Neural cell (in vitro differentiated cells): ENCODE results near the gene PRKCA.

Experiments used
- EP300 ChIP-seq: fragments of 450-650 bp; conservative IDR thresholded peaks from 2 replicates; pipeline ENCODE4 v1.6.1; 2014; ENCODE audit warnings: antibody characterized with exemption, mild to moderate bottlenecking, moderate library complexity; ENCODE audit not compliant: poor library complexity, severe bottlenecking
- EZH2 ChIP-seq: fragments of 200-600, 300-800 bp; shearing (Covaris generic), sonication (generic); IDR thresholded peaks from 2 replicates; pipeline ENCODE4 v1.6.1; 2014; ENCODE audit warnings: antibody characterized with exemption, low read length, borderline replicate concordance, mild to moderate bottlenecking; ENCODE audit not compliant: insufficient read depth, poor library complexity, severe bottlenecking
- MXI1 ChIP-seq: fragments of 450-650 bp; conservative IDR thresholded peaks from 2 replicates; pipeline ENCODE4 v1.6.1; 2014; ENCODE audit warnings: antibody characterized with exemption, mild to moderate bottlenecking; ENCODE audit not compliant: poor library complexity, severe bottlenecking
- POLR2AphosphoS5 ChIP-seq: IDR thresholded peaks from 2 replicates; pipeline ENCODE4 v1.6.1; 2012
- RAD21 ChIP-seq: fragments of 450-650 bp; conservative IDR thresholded peaks from 2 replicates; pipeline ENCODE4 v1.6.1; 2014; ENCODE audit warnings: antibody characterized with exemption, mild to moderate bottlenecking, moderate library complexity
- REST ChIP-seq: IDR thresholded peaks from 2 replicates; pipeline ENCODE4 v1.6.1; 2012; ENCODE audit warnings: borderline replicate concordance
- SMC3 ChIP-seq: fragments of 450-650 bp; conservative IDR thresholded peaks from 2 replicates; pipeline ENCODE4 v1.6.1; 2014; ENCODE audit warnings: antibody characterized with exemption, mild to moderate bottlenecking, moderate library complexity; ENCODE audit not compliant: poor library complexity
- TAF1 ChIP-seq: IDR thresholded peaks from 2 replicates; pipeline ENCODE4 v1.6.1; 2012; ENCODE audit warnings: low read depth
- TF ChIP-seq, protein P1 (sequence below): fragments of 450-650 bp; IDR thresholded peaks from 2 replicates; pipeline ENCODE4 v1.5.1; 2014; ENCODE audit warnings: antibody characterized with exemption, mild to moderate bottlenecking, moderate library complexity; ENCODE audit not compliant: poor library complexity, severe bottlenecking

- TF ChIP-seq, protein P1, sequence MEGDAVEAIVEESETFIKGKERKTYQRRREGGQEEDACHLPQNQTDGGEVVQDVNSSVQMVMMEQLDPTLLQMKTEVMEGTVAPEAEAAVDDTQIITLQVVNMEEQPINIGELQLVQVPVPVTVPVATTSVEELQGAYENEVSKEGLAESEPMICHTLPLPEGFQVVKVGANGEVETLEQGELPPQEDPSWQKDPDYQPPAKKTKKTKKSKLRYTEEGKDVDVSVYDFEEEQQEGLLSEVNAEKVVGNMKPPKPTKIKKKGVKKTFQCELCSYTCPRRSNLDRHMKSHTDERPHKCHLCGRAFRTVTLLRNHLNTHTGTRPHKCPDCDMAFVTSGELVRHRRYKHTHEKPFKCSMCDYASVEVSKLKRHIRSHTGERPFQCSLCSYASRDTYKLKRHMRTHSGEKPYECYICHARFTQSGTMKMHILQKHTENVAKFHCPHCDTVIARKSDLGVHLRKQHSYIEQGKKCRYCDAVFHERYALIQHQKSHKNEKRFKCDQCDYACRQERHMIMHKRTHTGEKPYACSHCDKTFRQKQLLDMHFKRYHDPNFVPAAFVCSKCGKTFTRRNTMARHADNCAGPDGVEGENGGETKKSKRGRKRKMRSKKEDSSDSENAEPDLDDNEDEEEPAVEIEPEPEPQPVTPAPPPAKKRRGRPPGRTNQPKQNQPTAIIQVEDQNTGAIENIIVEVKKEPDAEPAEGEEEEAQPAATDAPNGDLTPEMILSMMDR, result no peak
- TF ChIP-seq RAD21 (no peak), SMC3 (no peak), EZH2 (no peak), EP300 (no peak), REST (no peak), TAF1 (no peak), POLR2AphosphoS5 (no peak), MXI1 (no peak)
Measured at GRCh38 chr17:66691644-66692420, 389.4 kb downstream of the PRKCA start.
